GM12864 (cell line): ENCODE results near the gene TSSK6.

Experiments
- DNase-seq: peaks from one replicate; pipeline ENCODE4 v3.0.0-alpha.2; 2011; ENCODE audit warnings: low read depth
- H3K4me3 ChIP-seq: 2 replicates; pipeline ENCODE4 v1.5.1; 2011; ENCODE audit warnings: mild to moderate bottlenecking, low read depth, low read length, control low read depth
- TF ChIP-seq, protein P1 (sequence below): IDR thresholded peaks from 2 replicates; pipeline ENCODE4 v1.5.1; 2011; ENCODE audit warnings: low read depth, mild to moderate bottlenecking, moderate library complexity, low read length, control low read depth, inconsistent platforms; ENCODE audit errors: missing control alignments

TSSK6 gene

GRCh38 chr19:19535311-19536191 lies 20.2 kb upstream of the TSSK6 start:
- DNase-seq, result no peak
- H3K4me3 ChIP-seq, result no peak overlapping the region
- TF ChIP-seq, protein P1, sequence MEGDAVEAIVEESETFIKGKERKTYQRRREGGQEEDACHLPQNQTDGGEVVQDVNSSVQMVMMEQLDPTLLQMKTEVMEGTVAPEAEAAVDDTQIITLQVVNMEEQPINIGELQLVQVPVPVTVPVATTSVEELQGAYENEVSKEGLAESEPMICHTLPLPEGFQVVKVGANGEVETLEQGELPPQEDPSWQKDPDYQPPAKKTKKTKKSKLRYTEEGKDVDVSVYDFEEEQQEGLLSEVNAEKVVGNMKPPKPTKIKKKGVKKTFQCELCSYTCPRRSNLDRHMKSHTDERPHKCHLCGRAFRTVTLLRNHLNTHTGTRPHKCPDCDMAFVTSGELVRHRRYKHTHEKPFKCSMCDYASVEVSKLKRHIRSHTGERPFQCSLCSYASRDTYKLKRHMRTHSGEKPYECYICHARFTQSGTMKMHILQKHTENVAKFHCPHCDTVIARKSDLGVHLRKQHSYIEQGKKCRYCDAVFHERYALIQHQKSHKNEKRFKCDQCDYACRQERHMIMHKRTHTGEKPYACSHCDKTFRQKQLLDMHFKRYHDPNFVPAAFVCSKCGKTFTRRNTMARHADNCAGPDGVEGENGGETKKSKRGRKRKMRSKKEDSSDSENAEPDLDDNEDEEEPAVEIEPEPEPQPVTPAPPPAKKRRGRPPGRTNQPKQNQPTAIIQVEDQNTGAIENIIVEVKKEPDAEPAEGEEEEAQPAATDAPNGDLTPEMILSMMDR, result no peak

GRCh38 chr19:19534556-19535265 lies 19.4 kb upstream of the TSSK6 start:
- TF ChIP-seq, protein P1, result no peak

GRCh38 chr19:19533841-19534240 lies 18.5 kb upstream of the TSSK6 start:
- H3K4me3 ChIP-seq, result no peak overlapping the region
- no peak for DNase-seq
- TF ChIP-seq, protein P1, result no peak

More at GRCh38 chr19:19534556-19535265, 19.4 kb upstream of the TSSK6 start:
- DNase-seq, result no peak
- H3K4me3 ChIP-seq, result no peak overlapping the region

GRCh38 chr19:19532806-19533701 lies 17.7 kb upstream of the TSSK6 start:
- no peak overlapping the region for H3K4me3 ChIP-seq
- TF ChIP-seq, protein P1, result no peak
- no peak for DNase-seq

DNA sequence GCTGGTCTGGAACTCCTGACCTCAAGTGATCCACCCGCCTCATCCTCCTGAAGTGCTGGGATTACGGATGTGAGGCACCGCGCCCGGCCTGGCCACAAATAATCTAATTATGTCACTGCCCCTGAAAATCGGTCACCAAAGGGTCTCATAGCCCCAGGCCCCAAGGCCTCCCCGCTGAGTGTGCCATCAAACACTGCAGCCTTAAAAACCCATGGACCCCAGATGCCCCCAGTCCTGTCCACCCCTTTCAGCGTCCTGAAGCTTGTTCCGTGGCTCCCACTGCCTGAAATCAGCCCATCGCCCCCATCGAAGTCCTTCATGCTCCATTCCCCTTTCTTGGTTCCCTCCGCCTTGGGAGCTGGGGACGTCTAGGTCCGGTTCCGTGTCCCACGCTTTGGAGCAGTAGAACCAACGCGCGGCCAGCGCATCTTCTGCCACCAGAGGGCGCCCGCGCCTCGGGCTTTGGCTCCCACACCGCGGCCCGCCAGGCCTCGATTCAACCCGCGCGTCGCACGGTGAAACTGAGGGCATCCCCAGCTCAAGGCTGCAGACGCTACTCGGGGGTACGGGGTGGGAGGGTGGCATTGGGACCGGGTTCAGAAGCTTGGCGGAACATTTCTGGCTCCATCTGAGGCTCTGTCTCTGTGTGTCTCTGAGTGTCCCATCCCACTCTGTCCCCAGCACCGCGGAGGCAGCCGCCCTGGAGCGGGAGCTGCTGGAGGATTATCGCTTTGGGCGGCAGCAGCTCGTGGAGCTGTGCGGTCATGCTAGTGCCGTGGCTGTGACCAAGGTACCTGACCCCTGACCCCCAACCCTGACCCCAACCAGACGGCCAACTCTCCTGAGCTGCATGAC lies 16.8 kb upstream of the TSSK6 start:
- TF ChIP-seq, protein P1, result peak; percentile 96
- H3K4me3 ChIP-seq, result no peak overlapping the region
- DNase-seq, result no peak

DNA sequence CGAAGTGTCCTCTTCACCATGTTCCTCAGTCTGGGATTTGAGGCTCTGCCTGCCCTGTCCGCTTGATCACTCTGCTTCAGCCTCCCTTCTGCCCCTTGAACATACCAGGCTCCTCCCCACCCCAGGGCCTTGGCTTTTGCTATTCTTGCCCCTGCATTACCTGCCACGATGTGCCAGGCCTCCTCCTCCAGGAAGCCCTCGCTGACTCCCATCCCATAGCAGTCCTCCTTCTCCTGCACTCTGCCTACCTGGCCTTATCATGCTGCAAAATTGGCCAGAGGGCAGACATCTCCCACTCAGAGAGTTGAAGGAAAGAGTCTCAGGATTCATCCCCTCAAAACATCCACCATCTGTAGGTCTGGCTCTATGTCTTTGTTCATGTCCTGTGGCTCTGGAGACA lies 15.5 kb upstream of the TSSK6 start:
- no peak for DNase-seq
- TF ChIP-seq, protein P1, result no peak
- no peak overlapping the region for H3K4me3 ChIP-seq
